GM12878 (cell line): ENCODE results near the gene FREM3. TPM values are rescaled to one million over a fixed set of nuclear protein-coding genes. Genes with fewer than 3 reads are reported as not detected.

Source experiments
- ATAC-seq: fragments of 200-7000 bp; cut with Tn5 transposase; 3 replicates; pipeline ENCODE4 v1.9.1; 2020; ENCODE audit warnings: mild to moderate bottlenecking, moderate library complexity
- BruUV-seq: library from RNA; stranded (reverse); fragments of 400-500 nt; replicated peaks from 2 replicates; lab custom pipeline; 2021; lab: Mats Ljungman, UMichigan
- CTCF ChIA-PET: fragments of 300-600 bp; sonication (Branson Sonifier 250); formaldehyde crosslinking; extraction: SDS; loops from one replicate; lab custom pipeline; 2021; ENCODE audit warnings: inconsistent platforms; lab: Yijun Ruan, JAX
- POLR2A ChIA-PET: fragments of 350-600 bp; formaldehyde crosslinking; extraction: SDS; loops from one replicate; lab custom pipeline; 2021; ENCODE audit warnings: inconsistent platforms; lab: Charles Lee
- RAD21 ChIA-PET: fragments of 300-600 bp; sonication (Branson Sonifier 250); formaldehyde crosslinking; loops from one replicate; lab custom pipeline; 2023; ENCODE audit warnings: antibody characterized with exemption; ENCODE audit not compliant: unreplicated experiment; lab: Charles Lee
- SMC1A ChIA-PET: fragments of 300-600 bp; sonication (Branson Sonifier 250); formaldehyde crosslinking; loops from one replicate; lab custom pipeline; 2023; ENCODE audit not compliant: unreplicated experiment, uncharacterized antibody; lab: Charles Lee
- DNase-seq: peaks from one replicate; pipeline ENCODE4 v3.0.0-alpha.2; 2011; ENCODE audit warnings: low read depth, low spot score
- FAIRE-seq: peaks from 3 replicates; lab custom pipeline; 2011; peaks lifted over from hg19 to GRCh38; lab: Jason Lieb, UNC
- H2AFZ ChIP-seq: 2 replicates; pipeline ENCODE4 v1.6.0; 2011; ENCODE audit warnings: low read depth, low read length, control low read depth; ENCODE audit not compliant: control insufficient read depth
- H3K27ac ChIP-seq: 2 replicates; pipeline ENCODE4 v1.5.1; 2011; ENCODE audit warnings: control low read depth; ENCODE audit not compliant: control insufficient read depth, insufficient read depth
- H3K27me3 ChIP-seq, 2 experiments: replicated peaks in 1 of 2; 2 replicates each; pipeline versions ENCODE4 v1.6.0 to v1.6.1; 2011; ENCODE audit warnings: low read length in 1 of 2; ENCODE audit not compliant: control insufficient read depth in 2 of 2, insufficient read depth in 2 of 2
- H3K36me3 ChIP-seq, 2 experiments: 2 replicates each; pipeline ENCODE4 v1.5.1; 2011; ENCODE audit warnings: low read length in 1 of 2; ENCODE audit not compliant: control insufficient read depth in 2 of 2, insufficient read depth in 2 of 2
- H3K4me1 ChIP-seq: 2 replicates; pipeline ENCODE4 v1.6.1; 2011; ENCODE audit warnings: mild to moderate bottlenecking, low read length, moderate library complexity, mixed read lengths; ENCODE audit not compliant: control insufficient read depth, insufficient read depth
- H3K4me2 ChIP-seq: 2 replicates; pipeline ENCODE4 v1.6.0; 2011; ENCODE audit warnings: control low read depth; ENCODE audit not compliant: control insufficient read depth, insufficient read depth
- H3K4me3 ChIP-seq: fragments of 200-600 bp; sonication (generic); 2 replicates; pipeline ENCODE4 v1.5.1; 2016
- H3K79me2 ChIP-seq: 2 replicates; pipeline ENCODE4 v1.6.0; 2011; ENCODE audit warnings: low read length; ENCODE audit not compliant: control insufficient read depth, insufficient read depth
- H3K9ac ChIP-seq: 2 replicates; pipeline ENCODE4 v1.8.0; 2011; ENCODE audit warnings: low read length, control low read depth, mixed read lengths; ENCODE audit not compliant: control insufficient read depth, insufficient read depth
- H3K9me3 ChIP-seq: replicated peaks from 3 replicates; pipeline ENCODE4 v1.5.1; 2011; ENCODE audit warnings: mild to moderate bottlenecking, low read length; ENCODE audit not compliant: control insufficient read depth, insufficient read depth
- H4K20me1 ChIP-seq: 2 replicates; pipeline ENCODE4 v1.6.0; 2011; ENCODE audit not compliant: control insufficient read depth, insufficient read depth
- CHD2 ChIP-seq: IDR thresholded peaks from 2 replicates; pipeline ENCODE4 v1.6.1; 2011; ENCODE audit warnings: low read depth, low read length, improper control_type of control experiment, borderline replicate concordance
- EGR1 ChIP-seq, 2 experiments: IDR thresholded peaks; 1 replicate in 1 of 2; 2 replicates in 1 of 2; pipeline ENCODE4 v1.6.1; 2011 to 2012; ENCODE audit warnings: low read depth in 2 of 2, low read length in 2 of 2, borderline replicate concordance in 1 of 2, mild to moderate bottlenecking in 1 of 2, moderate library complexity in 1 of 2
- HCFC1 ChIP-seq: fragments of 150-350 bp; IDR thresholded peaks from 2 replicates; pipeline ENCODE4 v1.6.1; 2014; ENCODE audit warnings: low read length
- MXI1 ChIP-seq: fragments of 150-350 bp; IDR thresholded peaks from 2 replicates; pipeline ENCODE4 v1.6.1; 2011; ENCODE audit warnings: low read depth, mild to moderate bottlenecking, inconsistent platforms, low read length, improper control_type of control experiment
- NR2F1 ChIP-seq: fragments of 450-650 bp; conservative IDR thresholded peaks from 2 replicates; pipeline ENCODE4 v1.6.1; 2017; ENCODE audit warnings: mild to moderate bottlenecking
- POU2F2 ChIP-seq: IDR thresholded peaks from 3 replicates; pipeline ENCODE4 v1.6.1; 2011; ENCODE audit warnings: low read depth, mild to moderate bottlenecking, low read length, borderline replicate concordance
- RAD51 ChIP-seq: fragments of 450-650 bp; IDR thresholded peaks from 2 replicates; pipeline ENCODE4 v1.6.1; 2016; ENCODE audit warnings: moderate library complexity, mild to moderate bottlenecking, inconsistent platforms
- in situ Hi-C: fragments of 300-500 bp; cut with MboI; formaldehyde crosslinking; loops from 9 replicates; pipeline ENCODE4 v1.14.3; 2018; ENCODE audit warnings: mixed read lengths
- intact Hi-C: fragments of 100-400 bp; cut with micrococcal nuclease; formaldehyde crosslinking; loops from one replicate; pipeline ENCODE4 v1.14.2; 2022; ENCODE audit not compliant: unreplicated experiment
- polyA plus RNA-seq, 11 experiments: library from polyadenylated mRNA; depleted of rRNA in 4 of 11; unstranded in 6 of 11; stranded (reverse) in 5 of 11; fragments of >200 nt; fragmentation: Nextera tagmentation in 4 of 11; fragmentation: Illumina TruSeq in 1 of 11; extraction: Ambion mirVana in 4 of 11; extraction: Trizol in 1 of 11; gene quantifications; 1 replicate in 1 of 11; 2 replicates in 10 of 11; pipeline versions ENCODE4 v1.2.1 to v1.2.3, GENCODE V29; 2011 to 2016; ENCODE audit warnings: inconsistent platforms in 2 of 11, missing spikeins in 2 of 11, low read depth in 1 of 11
- total RNA-seq, 4 experiments: library from RNA; depleted of rRNA in 3 of 4; stranded (reverse); fragments of >200 nt in 3 of 4; fragmentation: Illumina TruSeq in 1 of 4; extraction: Trizol in 1 of 4; gene quantifications; 2 replicates each; pipeline versions ENCODE4 v1.2.1 to v1.2.3, GENCODE V29; 2013 to 2021
- TF ChIP-seq, protein P1 (sequence below): fragments of 450-650 bp; IDR thresholded peaks from 2 replicates; pipeline ENCODE4 v1.6.1; 2018; ENCODE audit warnings: borderline replicate concordance, mild to moderate bottlenecking; ENCODE audit not compliant: partially characterized antibody
- TF ChIP-seq, protein P2 (sequence below): IDR thresholded peaks from 2 replicates; pipeline ENCODE4 v1.6.1; 2012; ENCODE audit warnings: low read depth, low read length, improper control_type of control experiment
- TF ChIP-seq, protein P3 (sequence below): fragments of 150-350 bp; IDR thresholded peaks from 2 replicates; pipeline ENCODE4 v1.6.1; 2016; ENCODE audit warnings: low read depth, low read length

Gene FREM3
- total and polyA plus RNA-seq, 10 of the 15 experiments (the other 5 are each of a cell fraction or from before 2014, with no cell fraction given) = not detected

DNA sequence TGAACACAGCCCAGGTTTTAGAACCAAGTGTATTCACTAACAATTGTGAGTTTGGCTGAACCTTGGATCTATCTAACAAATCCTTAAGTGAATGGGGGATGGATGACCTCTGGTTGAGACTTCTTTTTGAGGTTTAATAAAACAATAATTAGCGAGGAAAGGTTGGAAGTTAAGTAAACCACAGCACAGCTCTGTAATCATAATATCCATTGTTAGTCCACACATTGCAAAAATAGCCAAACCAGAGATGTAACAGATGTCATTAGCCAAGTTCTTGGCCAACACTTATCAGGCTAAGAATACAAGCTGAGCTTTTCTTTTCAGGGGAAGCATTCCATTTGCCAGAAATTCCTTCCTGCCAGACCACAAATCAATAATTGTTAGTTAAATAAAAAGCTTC lies 59.1 kb downstream of the FREM3 start (continued):
- TF ChIP-seq, protein P1, sequence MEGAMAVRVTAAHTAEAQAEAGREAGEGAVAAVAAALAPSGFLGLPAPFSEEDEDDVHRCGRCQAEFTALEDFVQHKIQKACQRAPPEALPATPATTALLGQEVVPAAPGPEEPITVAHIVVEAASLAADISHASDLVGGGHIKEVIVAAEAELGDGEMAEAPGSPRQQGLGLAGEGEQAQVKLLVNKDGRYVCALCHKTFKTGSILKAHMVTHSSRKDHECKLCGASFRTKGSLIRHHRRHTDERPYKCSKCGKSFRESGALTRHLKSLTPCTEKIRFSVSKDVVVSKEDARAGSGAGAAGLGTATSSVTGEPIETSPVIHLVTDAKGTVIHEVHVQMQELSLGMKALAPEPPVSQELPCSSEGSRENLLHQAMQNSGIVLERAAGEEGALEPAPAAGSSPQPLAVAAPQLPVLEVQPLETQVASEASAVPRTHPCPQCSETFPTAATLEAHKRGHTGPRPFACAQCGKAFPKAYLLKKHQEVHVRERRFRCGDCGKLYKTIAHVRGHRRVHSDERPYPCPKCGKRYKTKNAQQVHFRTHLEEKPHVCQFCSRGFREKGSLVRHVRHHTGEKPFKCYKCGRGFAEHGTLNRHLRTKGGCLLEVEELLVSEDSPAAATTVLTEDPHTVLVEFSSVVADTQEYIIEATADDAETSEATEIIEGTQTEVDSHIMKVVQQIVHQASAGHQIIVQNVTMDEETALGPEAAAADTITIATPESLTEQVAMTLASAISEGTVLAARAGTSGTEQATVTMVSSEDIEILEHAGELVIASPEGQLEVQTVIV = no peak

DNA sequence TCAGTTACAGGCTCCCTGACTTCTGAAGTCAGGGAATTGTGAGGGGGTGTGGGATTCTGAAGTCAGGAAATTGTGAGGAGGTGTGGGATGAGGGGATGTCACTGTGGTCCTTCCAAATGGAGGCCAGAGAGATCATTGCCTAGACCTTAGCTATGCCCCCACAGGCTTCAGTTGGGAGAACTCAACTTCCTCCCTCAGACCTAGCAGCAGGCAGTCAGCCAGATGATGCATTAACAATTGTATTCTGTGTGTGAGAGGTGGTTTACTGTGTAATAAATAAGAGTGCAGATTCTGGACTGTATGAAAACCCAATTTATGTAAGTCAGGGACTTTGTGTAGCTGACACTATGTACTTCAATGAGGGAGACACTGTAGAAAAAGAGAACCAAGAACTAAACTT lies 65.7 kb downstream of the FREM3 start:
- no peak overlapping the region for H3K4me3 ChIP-seq
- no TSS peak for BruUV-seq
- ATAC-seq (no peak), FAIRE-seq (no peak), DNase-seq (no peak)
- no peaks in the 10 kb centered on the region; a peak in 1 of 4 replicates for H3K27me3 ChIP-seq
- no peak overlapping the region for H3K4me2 ChIP-seq
- ChIA-PET SMC1A (no interaction called here), POLR2A (no interaction called here), RAD21 (no interaction called here), CTCF (no interaction called here)
- no peaks in the 10 kb centered on the region for H3K36me3 ChIP-seq
- no peaks in the 10 kb centered on the region for H3K9me3 ChIP-seq
- no peaks in the 10 kb centered on the region for H4K20me1 ChIP-seq
- no peak for TF ChIP-seq MXI1
- TF ChIP-seq POU2F2 = no peak
- no peaks in the 10 kb centered on the region for H3K79me2 ChIP-seq
- no peaks in the 10 kb centered on the region for H3K4me1 ChIP-seq
- in situ Hi-C loops (no loop called here), intact Hi-C loops (no loop called here)
- H2AFZ ChIP-seq = no peak overlapping the region
- no peak overlapping the region for H3K27ac ChIP-seq
- H3K9ac ChIP-seq = no peak overlapping the region

DNA sequence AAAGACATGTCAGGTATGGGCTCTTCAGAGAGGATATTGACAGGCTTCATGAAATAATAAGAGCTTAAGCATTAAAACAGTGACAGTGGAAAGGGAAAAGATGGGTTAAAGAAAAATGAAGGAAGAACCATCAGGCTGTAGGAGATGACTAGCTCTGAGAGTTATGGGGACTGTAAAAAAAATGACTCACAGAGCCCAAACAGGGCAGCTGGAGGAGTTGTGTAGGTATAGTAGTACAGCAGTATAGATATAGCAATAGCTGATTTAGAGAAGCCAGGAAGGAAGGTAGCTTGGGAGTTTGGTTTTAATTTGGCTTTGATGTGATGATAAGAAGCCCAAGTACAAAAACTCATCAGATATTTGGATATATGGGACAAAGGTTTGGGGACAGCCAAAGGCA lies 66.6 kb downstream of the FREM3 start:
- Histone ChIP-seq H3K4me2 (no peak overlapping the region), H3K9me3 (no peaks in the 10 kb centered on the region), H3K27me3 (no peaks in the 10 kb centered on the region; a peak in 1 of 4 replicates), H3K4me3 (no peak overlapping the region), H2AFZ (no peak overlapping the region), H3K36me3 (no peaks in the 10 kb centered on the region), H3K9ac (no peak overlapping the region), H3K27ac (no peak overlapping the region), H4K20me1 (no peaks in the 10 kb centered on the region), H3K79me2 (no peaks in the 10 kb centered on the region), H3K4me1 (no peaks in the 10 kb centered on the region)
- RAD21 ChIA-PET = no interaction called here
- FAIRE-seq = no peak
- SMC1A ChIA-PET = no interaction called here
- intact Hi-C loops (no loop called here), in situ Hi-C loops (no loop called here)
- POLR2A ChIA-PET = no interaction called here
- no peak for ATAC-seq
- no TSS peak for BruUV-seq
- CTCF ChIA-PET = interaction anchor here (1.4 kb wide), 1 partner anchor 11 kb away, joined by 3 read pairs; no protein-coding TSS in a partner anchor
- no peak for DNase-seq
- TF ChIP-seq NR2F1 = no peak
- TF ChIP-seq HCFC1 = no peak
- TF ChIP-seq, protein P2, sequence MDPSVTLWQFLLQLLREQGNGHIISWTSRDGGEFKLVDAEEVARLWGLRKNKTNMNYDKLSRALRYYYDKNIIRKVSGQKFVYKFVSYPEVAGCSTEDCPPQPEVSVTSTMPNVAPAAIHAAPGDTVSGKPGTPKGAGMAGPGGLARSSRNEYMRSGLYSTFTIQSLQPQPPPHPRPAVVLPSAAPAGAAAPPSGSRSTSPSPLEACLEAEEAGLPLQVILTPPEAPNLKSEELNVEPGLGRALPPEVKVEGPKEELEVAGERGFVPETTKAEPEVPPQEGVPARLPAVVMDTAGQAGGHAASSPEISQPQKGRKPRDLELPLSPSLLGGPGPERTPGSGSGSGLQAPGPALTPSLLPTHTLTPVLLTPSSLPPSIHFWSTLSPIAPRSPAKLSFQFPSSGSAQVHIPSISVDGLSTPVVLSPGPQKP = no peak
- TF ChIP-seq EGR1 (IDR thresholded peaks at IDR 0.05; ENCODE audit: borderline replicate concordance in 1 of 2, low read depth in 2 of 2, low read length in 2 of 2) = no peak
- TF ChIP-seq, protein P3, sequence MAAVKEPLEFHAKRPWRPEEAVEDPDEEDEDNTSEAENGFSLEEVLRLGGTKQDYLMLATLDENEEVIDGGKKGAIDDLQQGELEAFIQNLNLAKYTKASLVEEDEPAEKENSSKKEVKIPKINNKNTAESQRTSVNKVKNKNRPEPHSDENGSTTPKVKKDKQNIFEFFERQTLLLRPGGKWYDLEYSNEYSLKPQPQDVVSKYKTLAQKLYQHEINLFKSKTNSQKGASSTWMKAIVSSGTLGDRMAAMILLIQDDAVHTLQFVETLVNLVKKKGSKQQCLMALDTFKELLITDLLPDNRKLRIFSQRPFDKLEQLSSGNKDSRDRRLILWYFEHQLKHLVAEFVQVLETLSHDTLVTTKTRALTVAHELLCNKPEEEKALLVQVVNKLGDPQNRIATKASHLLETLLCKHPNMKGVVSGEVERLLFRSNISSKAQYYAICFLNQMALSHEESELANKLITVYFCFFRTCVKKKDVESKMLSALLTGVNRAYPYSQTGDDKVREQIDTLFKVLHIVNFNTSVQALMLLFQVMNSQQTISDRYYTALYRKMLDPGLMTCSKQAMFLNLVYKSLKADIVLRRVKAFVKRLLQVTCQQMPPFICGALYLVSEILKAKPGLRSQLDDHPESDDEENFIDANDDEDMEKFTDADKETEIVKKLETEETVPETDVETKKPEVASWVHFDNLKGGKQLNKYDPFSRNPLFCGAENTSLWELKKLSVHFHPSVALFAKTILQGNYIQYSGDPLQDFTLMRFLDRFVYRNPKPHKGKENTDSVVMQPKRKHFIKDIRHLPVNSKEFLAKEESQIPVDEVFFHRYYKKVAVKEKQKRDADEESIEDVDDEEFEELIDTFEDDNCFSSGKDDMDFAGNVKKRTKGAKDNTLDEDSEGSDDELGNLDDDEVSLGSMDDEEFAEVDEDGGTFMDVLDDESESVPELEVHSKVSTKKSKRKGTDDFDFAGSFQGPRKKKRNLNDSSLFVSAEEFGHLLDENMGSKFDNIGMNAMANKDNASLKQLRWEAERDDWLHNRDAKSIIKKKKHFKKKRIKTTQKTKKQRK = no peak
- TF ChIP-seq CHD2 = no peak
- TF ChIP-seq RAD51 = no peak
